DOHH2 (cell line): ENCODE results near the gene WFDC1.

Source experiments
- H3F3A ChIP-seq: fragments of 200-600 bp; sonication (generic), shearing (Covaris generic); 2 replicates; pipeline ENCODE4 v1.6.0; 2016; ENCODE audit warnings: antibody characterized with exemption, mild to moderate bottlenecking; ENCODE audit not compliant: control insufficient read depth, insufficient read depth
- H3K27ac ChIP-seq: fragments of 200-600 bp; sonication (generic); 2 replicates; pipeline ENCODE4 v1.5.1; 2014; ENCODE audit warnings: low read depth, mild to moderate bottlenecking, low read length, moderate library complexity
- H3K27me3 ChIP-seq: fragments of 200-600 bp; sonication (generic); 2 replicates; pipeline ENCODE4 v1.6.1; 2014; ENCODE audit warnings: mild to moderate bottlenecking, low read length, mixed read lengths; ENCODE audit not compliant: control insufficient read depth
- H3K36me3 ChIP-seq: fragments of 200-600 bp; sonication (generic); 2 replicates; pipeline ENCODE4 v1.6.1; 2014; ENCODE audit warnings: mild to moderate bottlenecking, low read length, moderate library complexity, mixed read lengths; ENCODE audit not compliant: control insufficient read depth
- H3K4me1 ChIP-seq: fragments of 200-600 bp; sonication (generic); 2 replicates; pipeline ENCODE4 v1.6.1; 2014; ENCODE audit warnings: mild to moderate bottlenecking, low read length, mixed read lengths; ENCODE audit not compliant: control insufficient read depth
- H3K4me2 ChIP-seq: fragments of 200-600 bp; sonication (generic); 2 replicates; pipeline ENCODE4 v1.6.0; 2014; ENCODE audit warnings: mild to moderate bottlenecking, low read length, moderate library complexity
- H3K4me3 ChIP-seq: fragments of 200-600 bp; sonication (generic); 2 replicates; pipeline ENCODE4 v1.5.1; 2014; ENCODE audit warnings: mild to moderate bottlenecking, low read length, mixed read lengths
- H3K79me2 ChIP-seq: fragments of 200-600 bp; sonication (generic); 2 replicates; pipeline ENCODE4 v1.6.1; 2014; ENCODE audit warnings: mild to moderate bottlenecking, low read length, mixed read lengths; ENCODE audit not compliant: control insufficient read depth
- H3K9me2 ChIP-seq: fragments of 200-600 bp; sonication (generic); replicated peaks from 2 replicates; pipeline ENCODE4 v1.6.1; 2014; ENCODE audit warnings: mild to moderate bottlenecking, low read length, mixed read lengths; ENCODE audit not compliant: control insufficient read depth
- H3K9me3 ChIP-seq: fragments of 200-600 bp; sonication (generic); 2 replicates; pipeline ENCODE4 v1.6.1; 2014; ENCODE audit warnings: antibody characterized with exemption, low read length, mixed read lengths; ENCODE audit not compliant: control insufficient read depth, insufficient read depth
- H4K20me1 ChIP-seq: fragments of 200-600 bp; sonication (generic); 2 replicates; pipeline ENCODE4 v1.6.0; 2014; ENCODE audit warnings: low read depth, mild to moderate bottlenecking, antibody characterized with exemption, low read length, moderate library complexity; ENCODE audit not compliant: control insufficient read depth, insufficient read depth
- EZH2phosphoT487 ChIP-seq: fragments of 200-600 bp; sonication (generic); IDR thresholded peaks from 2 replicates; pipeline ENCODE4 v1.6.1; 2017; ENCODE audit warnings: borderline replicate concordance, mild to moderate bottlenecking, antibody characterized with exemption, low read length, moderate library complexity, mixed read lengths
- TF ChIP-seq, protein P1 (sequence below): fragments of 200-600 bp; sonication (generic); IDR thresholded peaks from one replicate; pipeline ENCODE4 v1.5.1; 2014; ENCODE audit warnings: antibody characterized with exemption, mild to moderate bottlenecking, low read depth, low read length; ENCODE audit not compliant: poor library complexity, severe bottlenecking

The WFDC1 gene

GRCh38 chr16:84369105-84369504 is 74.4 kb downstream of the WFDC1 start:
- 0 out of 2 replicates have a peak, but pooled peaks cover 3% of the 10 kb centered on the region for H3K27me3 ChIP-seq
- TF ChIP-seq, protein P1, sequence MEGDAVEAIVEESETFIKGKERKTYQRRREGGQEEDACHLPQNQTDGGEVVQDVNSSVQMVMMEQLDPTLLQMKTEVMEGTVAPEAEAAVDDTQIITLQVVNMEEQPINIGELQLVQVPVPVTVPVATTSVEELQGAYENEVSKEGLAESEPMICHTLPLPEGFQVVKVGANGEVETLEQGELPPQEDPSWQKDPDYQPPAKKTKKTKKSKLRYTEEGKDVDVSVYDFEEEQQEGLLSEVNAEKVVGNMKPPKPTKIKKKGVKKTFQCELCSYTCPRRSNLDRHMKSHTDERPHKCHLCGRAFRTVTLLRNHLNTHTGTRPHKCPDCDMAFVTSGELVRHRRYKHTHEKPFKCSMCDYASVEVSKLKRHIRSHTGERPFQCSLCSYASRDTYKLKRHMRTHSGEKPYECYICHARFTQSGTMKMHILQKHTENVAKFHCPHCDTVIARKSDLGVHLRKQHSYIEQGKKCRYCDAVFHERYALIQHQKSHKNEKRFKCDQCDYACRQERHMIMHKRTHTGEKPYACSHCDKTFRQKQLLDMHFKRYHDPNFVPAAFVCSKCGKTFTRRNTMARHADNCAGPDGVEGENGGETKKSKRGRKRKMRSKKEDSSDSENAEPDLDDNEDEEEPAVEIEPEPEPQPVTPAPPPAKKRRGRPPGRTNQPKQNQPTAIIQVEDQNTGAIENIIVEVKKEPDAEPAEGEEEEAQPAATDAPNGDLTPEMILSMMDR: no peak
- TF ChIP-seq EZH2phosphoT487: no peak
- H3K4me1 ChIP-seq: no peaks in the 10 kb centered on the region
- no peaks in the 10 kb centered on the region for H3K36me3 ChIP-seq
- no peaks in the 10 kb centered on the region for H3K9me2 ChIP-seq
- H4K20me1 ChIP-seq: no peaks in the 10 kb centered on the region
- no peak overlapping the region for H3K27ac ChIP-seq
- H3K9me3 ChIP-seq: no peaks in the 10 kb centered on the region
- H3F3A ChIP-seq: no peaks in the 10 kb centered on the region
- H3K4me3 ChIP-seq: no peak overlapping the region
- no peak overlapping the region for H3K4me2 ChIP-seq
- no peaks in the 10 kb centered on the region for H3K79me2 ChIP-seq

DNA sequence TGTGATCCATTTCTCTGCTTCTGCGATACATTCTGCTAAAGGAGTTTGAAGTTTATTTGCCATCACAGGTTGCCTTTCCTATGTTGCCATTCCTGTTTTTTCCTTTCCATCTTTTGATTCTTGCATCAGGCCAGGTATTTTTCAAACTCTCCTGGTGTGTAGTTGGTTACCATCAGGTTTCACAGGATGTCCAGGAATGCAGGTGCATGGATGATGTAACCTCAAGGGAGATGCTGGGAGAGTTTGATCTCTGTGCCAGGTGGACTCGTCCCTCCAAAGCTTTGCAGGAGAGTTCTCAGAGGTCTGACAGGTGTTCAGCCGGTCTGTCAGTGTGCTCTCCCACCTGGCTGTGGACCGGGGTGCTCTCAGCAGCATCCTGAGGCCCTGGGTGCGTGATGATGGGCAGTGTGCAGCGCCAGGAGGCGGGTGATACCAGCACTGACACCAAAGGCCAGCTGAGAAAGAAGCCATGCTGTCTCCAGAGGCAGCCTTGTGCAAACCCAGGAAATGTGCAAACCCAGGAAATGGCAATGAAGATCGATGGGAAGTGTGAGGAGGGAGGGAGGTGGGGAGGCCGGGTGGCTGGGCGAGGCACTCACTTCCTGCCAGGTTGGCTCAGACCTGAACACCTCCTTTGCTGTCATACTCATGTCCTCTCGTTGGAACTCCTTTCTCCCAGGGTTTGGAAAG is 75.4 kb downstream of the WFDC1 start:
- Histone ChIP-seq H3K4me2 (no peak overlapping the region), H3K9me2 (no peaks in the 10 kb centered on the region), H3K4me3 (no peak overlapping the region), H3K4me1 (no peaks in the 10 kb centered on the region), H3K27me3 (0 out of 2 replicates have a peak, but pooled peaks cover 5% of the 10 kb centered on the region), H3K27ac (no peak overlapping the region), H3K9me3 (no peaks in the 10 kb centered on the region), H3F3A (no peaks in the 10 kb centered on the region), H3K79me2 (no peaks in the 10 kb centered on the region), H3K36me3 (no peaks in the 10 kb centered on the region), H4K20me1 (no peaks in the 10 kb centered on the region)
- TF ChIP-seq, protein P1: no peak
- TF ChIP-seq EZH2phosphoT487: no peak

DNA sequence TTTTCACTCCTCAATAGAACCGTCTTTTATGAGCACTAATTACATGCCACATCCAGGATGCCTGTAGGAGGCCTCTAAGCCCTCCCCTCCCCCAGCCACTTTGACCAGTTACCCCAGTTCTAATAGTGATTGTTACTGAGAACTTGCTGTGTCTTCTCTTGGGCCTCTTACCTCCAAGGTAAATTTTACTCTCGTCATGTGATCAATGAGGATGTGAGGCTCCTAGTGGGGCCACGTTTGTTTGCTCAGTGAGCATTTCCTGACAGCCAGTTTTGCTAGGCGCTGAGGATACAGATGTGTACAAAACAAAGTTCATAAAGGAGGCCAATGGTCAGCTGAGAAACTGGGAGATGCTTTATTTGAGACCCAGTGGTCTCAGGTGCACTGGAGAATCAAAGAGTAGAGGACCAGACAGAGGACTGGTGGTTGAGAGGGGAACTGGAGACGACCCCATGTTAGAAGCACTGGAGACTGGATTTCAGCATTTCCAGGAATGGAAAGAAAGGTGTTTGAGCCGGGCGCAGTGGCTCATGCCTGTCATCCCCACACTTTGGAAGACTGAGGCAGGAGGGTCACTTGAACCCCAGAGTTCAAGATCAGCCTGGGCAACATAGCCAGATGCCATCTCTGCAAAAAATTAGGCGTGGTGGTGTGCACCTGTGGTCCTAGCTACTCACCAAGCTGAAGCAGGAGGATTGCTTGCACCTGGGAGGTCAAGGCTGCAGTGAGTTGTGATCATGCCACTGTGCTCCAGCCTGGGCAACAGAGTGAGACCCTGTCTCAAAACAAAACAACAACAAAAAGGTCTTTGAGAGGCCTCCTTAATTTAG is 76.3 kb downstream of the WFDC1 start:
- Histone ChIP-seq H3K27ac (no peak overlapping the region), H3K4me2 (no peak overlapping the region), H3K36me3 (no peaks in the 10 kb centered on the region)

More for the DNA sequence above, 76.3 kb downstream of the WFDC1 start:
- no peaks in the 10 kb centered on the region for H3K4me1 ChIP-seq
- no peaks in the 10 kb centered on the region for H3K9me2 ChIP-seq
- H3K79me2 ChIP-seq: no peaks in the 10 kb centered on the region
- no peaks in the 10 kb centered on the region for H4K20me1 ChIP-seq
- H3K9me3 ChIP-seq: no peaks in the 10 kb centered on the region
- no peak for TF ChIP-seq EZH2phosphoT487
- TF ChIP-seq, protein P1: no peak
- no peaks in the 10 kb centered on the region for H3F3A ChIP-seq
- 0 out of 2 replicates have a peak, but pooled peaks cover 5% of the 10 kb centered on the region for H3K27me3 ChIP-seq
- no peak overlapping the region for H3K4me3 ChIP-seq
